Stimulated activated CD8-positive, alpha-beta memory T cell treated with anti-CD3 and anti-CD28 coated beads, Interleukin-12 subunit alpha, Interleukin-12 subunit beta, amount 100 ng/mL, for 24 hours (primary cell): Measurements from ENCODE around the gene CDK14.

Experiments
- DNase-seq: peaks from one replicate; pipeline ENCODE4 v3.0.0-alpha.2; 2020; ENCODE audit errors: extremely low read depth

Gene CDK14

DNA sequence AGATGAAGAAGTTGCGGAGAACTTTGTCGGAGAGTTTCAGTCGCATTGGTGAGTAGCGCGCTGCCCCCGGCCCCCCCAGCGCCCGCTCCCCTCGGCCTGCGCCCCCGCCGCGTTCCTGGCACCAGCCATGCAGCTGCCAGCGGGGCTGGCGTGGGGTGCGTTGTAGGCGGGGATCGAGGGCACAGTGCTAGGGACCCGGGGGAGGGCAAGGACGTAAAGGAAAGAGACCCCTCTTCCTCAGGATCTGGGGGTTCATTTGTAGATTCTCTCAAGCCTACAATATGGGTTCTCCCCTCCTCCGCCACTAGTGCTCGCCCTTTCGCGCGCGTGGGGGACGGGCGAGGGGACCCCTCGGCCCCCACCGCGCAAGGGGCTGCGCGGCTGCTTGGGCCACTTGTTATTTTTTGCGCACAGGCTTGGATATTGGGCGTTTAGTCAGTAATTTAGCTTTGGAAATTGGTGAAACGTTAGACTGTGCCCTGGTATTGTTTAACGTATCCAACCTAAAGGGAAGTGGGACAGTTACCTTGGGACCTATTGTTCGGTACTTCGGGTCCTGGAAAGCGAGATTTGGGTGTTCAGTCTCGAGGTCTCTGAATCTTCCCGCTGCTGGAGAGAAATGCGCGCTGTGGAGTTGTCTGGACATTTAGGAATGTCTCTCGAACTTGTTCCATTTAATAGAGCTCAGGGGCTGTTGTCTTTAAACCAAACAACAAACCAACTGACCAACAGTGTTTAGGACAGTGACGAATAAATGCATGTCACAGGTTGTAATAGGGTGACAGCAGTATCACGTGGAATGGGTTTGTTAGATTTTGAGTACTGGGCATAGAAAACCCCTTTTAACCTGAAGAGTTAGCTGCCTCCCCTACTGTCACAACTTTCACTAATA is 796 bp downstream of the CDK14 start:
- DNase-seq, result no peak

GRCh38 chr7:90597563-90598253 is 1.6 kb downstream of the CDK14 start:
- no peak for DNase-seq

- no peak for DNase-seq
Measured at GRCh38 chr7:90599038-90599437, 2.9 kb downstream of the CDK14 start.

- no peak for DNase-seq
Measured at GRCh38 chr7:90599892-90600555, 3.9 kb downstream of the CDK14 start.

- DNase-seq, result no peak
Measured at GRCh38 chr7:90602303-90602702, 6.2 kb downstream of the CDK14 start.

- DNase-seq, result no peak
Measured at GRCh38 chr7:90603346-90603745, 7.2 kb downstream of the CDK14 start.

DNA sequence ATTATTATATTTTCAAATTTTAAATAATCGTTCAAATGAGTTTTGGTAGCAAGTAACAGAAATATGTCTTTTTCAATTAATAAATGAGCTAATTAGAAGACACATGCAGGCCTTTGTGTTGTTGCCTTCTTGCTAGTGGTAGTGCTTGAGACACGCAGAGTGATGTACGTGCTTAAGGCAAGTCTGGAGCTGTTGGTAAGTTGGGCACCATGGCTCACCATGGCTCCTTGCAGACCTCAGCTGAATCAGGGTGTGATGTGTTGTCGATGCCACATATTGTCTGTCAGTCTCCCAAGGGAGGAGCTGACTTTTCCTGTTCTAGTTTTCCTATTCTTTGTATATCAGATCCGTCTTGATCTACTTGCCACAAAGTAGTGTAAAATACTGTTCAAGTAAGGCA is 8.3 kb downstream of the CDK14 start:
- no peak for DNase-seq

GRCh38 chr7:90605055-90605454 is 8.9 kb downstream of the CDK14 start:
- DNase-seq, result no peak

GRCh38 chr7:90607196-90607595 is 11.1 kb downstream of the CDK14 start:
- DNase-seq, result no peak

GRCh38 chr7:90610105-90610504 is 14.0 kb downstream of the CDK14 start:
- DNase-seq, result no peak

DNA sequence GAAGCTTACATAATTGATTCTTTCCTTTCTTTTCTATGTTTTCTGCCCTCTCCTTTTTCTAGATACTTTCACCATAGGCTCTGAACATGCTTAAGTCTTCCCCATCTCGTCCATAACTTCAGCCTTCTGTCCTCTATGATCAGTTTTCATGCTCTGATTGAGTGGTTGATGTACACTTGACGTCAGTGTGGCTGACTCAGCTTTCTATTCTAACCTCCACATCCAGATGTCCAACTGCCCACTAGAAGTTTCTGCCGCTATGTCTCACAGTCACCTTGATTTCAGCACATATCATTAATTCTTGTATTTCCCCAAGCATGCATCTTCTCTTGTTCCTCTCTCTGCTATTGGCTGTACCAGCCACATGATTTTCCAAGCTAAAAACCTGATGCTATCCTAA is 15.0 kb downstream of the CDK14 start:
- no peak for DNase-seq

DNA sequence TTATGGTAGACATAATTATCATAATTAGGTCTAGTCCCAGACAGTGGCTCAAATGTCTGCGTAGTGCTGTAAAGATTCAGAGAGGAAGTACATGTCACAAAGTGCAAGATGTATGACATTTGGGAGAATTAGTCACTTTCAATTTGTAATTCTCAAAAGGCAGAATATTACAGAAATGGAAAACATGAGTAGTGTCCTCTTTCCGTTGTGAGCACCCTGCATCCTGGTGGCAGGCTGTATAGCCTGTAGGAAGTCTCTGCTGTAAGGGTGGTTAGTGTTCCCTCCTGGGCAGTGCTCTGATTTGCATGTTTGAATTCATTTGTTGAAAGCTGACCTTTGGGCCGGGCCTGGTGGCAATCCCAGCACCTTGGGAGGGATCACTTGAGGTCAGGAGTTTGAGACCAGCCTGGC is 17.0 kb downstream of the CDK14 start:
- no peak for DNase-seq

DNA sequence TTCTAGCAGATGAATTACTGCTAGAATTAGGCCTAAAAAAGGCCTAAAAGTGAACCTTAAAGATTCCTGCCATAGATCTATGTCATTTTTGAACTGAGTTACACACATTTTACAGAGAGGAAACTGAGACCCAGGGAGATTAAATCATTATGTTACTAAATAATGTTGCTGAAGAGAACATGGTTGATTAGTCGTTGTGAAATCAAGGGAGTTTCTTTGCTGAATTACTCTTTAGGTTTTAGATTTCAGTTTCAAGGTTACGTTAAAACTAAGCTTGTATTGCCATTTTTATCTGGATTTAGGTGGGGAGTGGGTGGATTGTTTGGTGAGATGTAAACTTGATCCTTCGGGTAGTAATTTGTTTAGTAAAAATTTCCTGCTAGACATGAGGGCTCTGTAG is 21.3 kb downstream of the CDK14 start:
- DNase-seq, result no peak

DNA sequence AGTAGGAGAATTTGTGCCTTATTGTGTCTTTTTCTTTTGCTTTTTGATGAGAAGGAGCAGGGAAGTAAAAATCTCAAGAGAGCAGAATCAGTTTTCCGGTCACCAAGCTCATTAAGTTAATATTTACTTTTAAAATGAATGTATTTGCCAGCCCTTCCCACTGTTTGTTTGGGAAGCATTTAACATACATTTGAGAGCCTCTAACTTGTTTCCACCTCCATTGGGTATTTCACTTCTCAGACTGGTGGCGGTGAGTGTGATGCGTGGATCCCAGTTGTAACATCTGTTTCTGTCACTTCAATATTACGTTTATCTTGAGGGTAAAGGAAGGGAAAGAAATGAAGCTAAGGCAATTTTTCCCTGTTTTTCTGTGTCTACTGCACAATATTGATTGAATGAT is 22.8 kb downstream of the CDK14 start:
- DNase-seq, result no peak

- no peak for DNase-seq
Measured at GRCh38 chr7:90621125-90621746, 25.1 kb downstream of the CDK14 start.

DNA sequence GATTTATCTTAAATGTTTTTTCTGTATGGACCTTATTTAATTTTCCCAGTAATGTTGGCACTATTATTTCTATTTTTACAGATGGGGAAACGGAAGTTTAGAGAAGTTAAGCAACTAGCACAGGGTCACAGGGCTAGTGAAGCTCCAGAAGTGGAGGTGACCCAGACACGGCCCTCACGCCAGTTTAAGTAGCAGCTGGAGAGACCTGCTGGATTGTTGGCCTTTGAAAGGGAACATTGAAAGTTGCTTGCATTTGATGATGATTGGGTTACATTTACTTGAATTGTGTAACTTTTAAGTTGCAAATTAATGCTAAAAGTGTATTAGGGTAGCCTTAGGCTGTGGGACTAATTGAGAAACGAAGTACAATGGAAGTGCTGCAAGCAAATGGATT is 25.6 kb downstream of the CDK14 start:
- no peak for DNase-seq

- no peak for DNase-seq
Measured at GRCh38 chr7:90622670-90623069, 26.5 kb downstream of the CDK14 start.

- DNase-seq, result no peak
Measured at GRCh38 chr7:90624225-90624911, 28.2 kb downstream of the CDK14 start.

DNA sequence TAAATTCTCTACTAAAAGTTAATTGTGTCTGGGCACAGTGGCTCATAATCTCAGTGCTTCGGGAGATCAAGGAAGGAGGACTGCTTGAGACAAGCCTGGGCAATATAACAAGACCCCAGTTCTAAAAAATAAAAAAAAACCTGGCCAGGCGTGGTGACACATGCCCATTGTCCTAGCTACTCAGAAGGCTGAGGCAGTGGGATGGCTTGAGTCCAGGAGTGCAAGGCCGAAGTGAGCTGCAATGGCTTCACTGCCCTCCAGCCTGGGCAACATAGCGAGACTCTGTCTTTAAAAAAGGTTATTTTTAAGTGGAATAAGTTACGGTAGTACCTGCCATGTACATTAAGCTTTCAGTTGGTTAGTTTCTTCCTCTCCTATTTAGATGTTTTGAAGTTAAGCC is 28.9 kb downstream of the CDK14 start:
- no peak for DNase-seq

GRCh38 chr7:90625562-90625961 is 29.4 kb downstream of the CDK14 start:
- no peak for DNase-seq

GRCh38 chr7:90626013-90626412 is 29.9 kb downstream of the CDK14 start:
- DNase-seq, result no peak
